Measurements from ENCODE around the gene DDX51.

- TF ChIP-seq CTCF (IDR thresholded peaks at IDR 0.05) (no peak), SIN3A (IDR thresholded peaks at IDR 0.05; ENCODE audit: borderline replicate concordance, insufficient read depth, low read depth, low read length) (no peak), POLR2AphosphoS5 (IDR thresholded peaks at IDR 0.05; ENCODE audit: low read depth, low read length) (no peak)
Measured at GRCh38 chr12:132151145-132151765, 7.1 kb upstream of the DDX51 start.

All from Panc1 (cell line).